ENCODE results near the gene PNO1.
A peak's percentile ranks its signal among the peaks of the same experiment; 100 is the strongest.
"Not testable (repeated sequence)": the region's sequence is repeated elsewhere in the genome, so short reads cannot be mapped to it uniquely, and the experiment has no call there.

The PNO1 gene

DNA sequence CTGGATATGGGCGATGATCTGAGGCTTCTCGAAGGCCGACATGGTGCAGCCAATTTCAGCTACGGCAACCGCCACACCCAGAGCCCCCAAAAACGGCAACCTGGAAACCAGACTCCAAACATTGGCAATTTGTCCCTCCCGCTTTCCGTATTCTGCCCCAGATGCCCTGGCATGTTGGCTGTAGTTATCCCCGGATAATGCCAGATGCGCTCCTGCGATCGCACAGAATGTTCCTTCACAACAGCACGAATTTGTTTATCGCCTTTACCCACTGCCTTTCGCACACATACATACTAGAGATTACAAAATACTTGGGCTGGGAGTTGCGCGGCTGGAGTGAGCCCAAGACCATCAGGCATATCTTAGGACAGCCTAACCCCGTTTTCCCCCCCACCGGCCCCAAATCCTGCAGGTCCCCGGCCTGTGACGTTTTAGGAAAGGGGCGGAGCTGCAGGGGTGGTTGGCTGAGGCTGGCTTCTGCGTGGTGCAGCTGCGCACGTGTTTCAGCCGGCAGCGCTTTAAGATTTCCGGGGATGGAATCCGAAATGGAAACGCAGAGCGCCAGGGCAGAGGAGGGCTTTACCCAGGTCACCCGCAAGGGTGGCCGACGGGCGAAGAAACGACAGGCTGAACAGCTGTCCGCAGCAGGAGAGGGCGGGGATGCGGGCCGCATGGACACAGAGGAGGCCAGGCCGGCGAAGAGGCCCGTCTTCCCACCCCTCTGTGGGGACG, at the start of gene PNO1:
Gene PNO1 (plus strand): TSS at position 487 of the 732 bp plus-strand sequence. CDS start 47 bp downstream, at position 534.
- peak; percentile 81 for FAIRE-seq

DNA sequence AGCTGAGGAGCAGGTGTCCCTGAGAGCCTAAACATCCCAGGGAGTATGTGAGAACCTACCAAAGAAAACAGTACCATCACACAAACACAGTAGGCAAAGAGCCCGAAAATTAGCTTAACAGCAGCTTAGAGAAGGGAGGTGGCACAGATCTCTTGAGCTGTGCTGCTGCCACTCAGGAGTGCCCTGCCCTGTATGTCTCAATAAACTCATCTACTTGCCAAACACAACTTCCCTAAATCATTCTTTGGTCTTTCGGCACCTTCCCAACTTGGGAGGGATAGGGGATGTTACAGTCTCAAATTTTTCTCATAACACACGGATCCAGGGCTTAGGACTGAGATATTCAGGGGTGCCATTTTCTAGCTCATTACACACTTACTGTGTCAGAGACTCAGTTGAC, 49.6 kb upstream of the PNO1 start:
- no peak for FAIRE-seq

DNA sequence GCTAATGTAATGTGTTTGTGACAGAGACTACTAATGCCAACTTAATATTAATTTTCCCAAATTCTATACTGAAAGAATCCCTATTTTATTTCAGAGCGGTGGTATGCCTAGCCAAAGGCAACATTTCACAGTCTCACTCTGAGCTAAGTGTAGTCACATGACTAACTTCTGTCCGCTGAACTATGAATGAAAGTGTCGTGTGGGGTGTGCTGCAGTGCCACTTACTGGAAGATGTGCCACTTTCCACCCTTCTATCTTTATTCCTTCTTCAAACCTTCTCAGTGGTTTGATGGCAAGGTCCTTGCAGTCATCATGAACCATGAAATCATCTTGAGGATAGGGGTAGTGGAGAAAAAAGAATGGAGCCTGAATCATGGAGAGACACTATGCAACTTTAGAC, 47.6 kb upstream of the PNO1 start:
- FAIRE-seq = no peak

DNA sequence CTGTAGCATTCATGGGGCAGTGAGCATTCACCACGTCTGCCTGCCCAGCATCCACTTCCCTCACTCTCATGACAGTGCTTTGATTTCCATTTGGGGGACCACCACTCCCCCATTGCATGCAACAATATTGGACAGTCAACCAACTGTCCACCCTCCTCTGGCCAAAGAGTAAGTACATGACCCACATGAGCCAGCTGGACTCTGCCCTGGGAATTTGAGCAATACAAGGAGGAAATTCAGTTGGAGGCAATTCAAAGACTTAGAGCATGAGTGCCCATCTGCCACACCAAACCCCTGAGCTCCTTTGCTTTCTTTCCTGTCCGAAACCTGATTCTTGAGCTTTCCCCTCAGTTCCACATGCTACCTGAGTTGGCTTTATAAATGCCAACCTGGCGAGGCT, 41.7 kb upstream of the PNO1 start:
- FAIRE-seq = no peak

DNA sequence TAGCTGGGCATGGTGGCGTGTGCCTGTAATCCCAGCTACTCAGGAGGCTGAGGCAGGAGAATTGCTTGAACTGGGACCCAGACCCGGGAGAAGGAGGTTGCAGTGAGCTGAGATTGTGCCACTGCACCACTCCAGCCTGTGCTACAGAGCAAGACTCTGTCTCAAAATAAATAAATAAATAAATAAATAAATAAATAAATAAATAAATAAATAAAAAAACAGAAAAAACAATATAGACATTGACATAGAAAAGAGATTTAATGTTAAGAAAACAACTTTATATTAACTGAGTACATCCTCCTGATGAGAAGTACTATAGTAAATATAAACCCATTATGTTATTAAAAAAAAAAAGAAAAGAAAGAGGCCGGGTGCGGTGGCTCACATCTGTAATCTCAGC, 39.8 kb upstream of the PNO1 start:
- not testable (repeated sequence) for FAIRE-seq

DNA sequence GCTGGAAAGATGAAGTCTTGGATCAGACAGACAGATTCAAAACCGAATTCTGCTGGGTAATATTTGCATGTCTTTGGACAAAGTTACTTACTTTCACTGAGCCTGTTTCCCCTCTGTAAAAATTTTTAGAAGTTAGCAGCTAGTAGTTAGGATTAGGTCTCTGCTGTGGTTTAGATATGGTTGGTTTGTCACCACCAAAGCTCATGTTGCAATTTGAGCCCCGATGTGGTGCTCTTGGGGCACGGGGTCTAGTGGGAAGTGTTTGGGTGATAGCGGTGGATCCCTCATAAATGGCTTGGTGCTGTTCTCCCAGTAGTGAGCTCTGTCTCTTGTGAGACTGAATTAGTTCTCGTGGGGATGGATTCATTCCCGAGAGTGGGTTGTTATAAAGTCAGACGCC, 38.9 kb upstream of the PNO1 start:
- no peak for FAIRE-seq

DNA sequence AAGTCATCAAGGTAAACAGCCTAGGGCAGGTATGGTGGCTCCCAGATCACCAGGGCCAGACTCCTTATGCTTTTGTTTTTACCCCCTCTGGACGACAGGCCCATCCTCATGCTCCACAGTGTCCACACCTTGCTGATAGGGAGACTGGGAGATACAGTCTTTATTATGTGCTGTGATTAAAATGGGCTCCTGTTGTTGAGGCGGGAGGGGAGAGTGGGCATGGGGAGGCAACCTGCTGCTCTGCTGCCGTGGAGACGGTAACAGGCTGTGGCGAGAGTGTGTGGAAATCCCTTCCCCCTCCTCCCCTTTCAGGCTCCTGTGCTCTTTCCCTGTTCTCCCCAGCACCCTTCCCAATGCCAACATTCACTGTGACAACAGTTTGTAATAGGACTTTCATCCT, 38.2 kb upstream of the PNO1 start:
- no peak for FAIRE-seq

DNA sequence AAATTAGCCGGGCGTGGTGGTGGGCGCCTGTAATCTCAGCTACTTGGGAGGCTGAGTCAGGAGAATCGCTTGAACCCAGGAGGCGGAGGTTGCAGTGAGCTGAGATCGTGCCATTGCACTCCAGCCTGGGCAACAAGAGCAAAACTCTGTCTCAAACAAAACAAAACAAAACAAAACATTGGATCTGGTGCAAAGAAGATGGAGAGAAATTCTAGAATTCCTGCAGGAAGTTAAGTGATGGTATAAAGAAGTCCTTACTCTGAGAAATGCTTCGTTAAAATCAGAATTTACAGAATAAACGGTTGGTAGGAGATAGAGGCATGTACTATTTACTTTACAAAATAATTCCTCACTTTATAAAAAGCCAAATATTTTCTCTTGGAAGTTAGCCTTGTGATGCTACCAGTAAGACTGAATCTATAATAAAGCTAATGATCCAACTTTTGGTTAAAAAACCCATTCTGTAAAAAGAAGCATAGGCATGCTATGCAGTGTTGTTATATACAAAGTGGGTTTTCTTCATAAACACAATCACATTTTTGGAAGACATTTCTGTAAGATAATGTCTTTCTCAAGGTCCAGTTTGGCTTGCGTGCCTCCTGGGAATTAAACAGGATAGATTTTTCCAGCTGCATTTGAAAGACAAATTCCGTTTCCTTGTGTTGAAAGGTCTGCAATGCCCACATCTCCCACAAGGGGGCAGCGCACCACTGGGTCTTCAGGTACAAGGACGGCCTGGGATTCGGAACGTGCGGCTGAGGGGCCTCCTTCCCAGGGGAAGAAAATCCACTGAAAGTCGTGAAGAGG, 35.6 kb upstream of the PNO1 start:
- FAIRE-seq = no peak

DNA sequence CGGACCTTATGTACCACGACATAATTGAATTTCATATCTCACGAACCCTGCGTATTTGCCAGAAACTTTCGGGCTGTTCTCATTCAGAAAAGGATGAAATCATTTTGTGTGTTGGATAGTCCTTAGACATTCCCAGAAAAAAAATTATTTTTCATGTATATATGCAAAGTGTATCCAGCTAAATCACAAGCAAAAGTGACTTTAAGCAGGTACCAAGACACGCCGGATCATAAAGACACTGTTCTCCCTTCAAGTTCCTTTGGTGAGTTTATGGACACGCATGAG, 35.1 kb upstream of the PNO1 start:
- no peak for FAIRE-seq

DNA sequence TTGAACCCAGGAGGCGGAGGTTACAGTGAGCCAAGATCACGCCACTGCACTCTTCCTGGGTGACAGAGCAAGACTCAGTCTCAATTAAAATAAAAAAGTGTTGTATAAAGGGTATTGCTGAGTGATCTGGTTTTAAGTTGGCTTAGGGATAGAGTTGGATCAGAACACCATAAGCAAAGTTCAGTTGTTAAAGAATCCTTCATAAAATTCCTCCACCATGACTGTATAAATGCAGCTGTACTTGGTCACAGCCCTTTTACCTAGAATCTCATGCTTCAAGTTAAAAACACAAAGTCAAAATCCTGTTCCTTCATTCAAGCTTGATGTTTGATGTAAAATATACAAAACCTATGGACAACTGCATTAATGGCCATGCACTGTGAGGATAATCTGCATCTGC, 33.4 kb upstream of the PNO1 start:
- no peak for FAIRE-seq

DNA sequence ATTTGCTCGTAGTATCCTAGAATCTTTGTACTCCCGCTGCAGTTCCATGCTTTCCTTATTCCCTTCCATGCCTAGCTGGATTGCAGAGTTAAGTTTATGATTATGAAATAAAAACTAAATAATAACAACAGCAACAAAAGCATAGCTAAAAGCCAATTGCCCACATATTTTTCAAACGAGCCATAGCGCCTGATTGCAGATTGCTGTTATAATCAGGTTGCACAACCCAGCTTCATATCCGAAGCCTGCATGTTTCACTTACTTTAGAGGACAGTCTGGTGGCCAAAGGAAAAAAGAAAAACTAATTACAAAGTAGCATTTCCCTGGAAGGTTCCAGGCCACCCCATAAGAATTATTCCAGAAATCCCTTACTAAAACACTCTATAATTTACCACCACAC, 31.9 kb upstream of the PNO1 start:
- FAIRE-seq = no peak

DNA sequence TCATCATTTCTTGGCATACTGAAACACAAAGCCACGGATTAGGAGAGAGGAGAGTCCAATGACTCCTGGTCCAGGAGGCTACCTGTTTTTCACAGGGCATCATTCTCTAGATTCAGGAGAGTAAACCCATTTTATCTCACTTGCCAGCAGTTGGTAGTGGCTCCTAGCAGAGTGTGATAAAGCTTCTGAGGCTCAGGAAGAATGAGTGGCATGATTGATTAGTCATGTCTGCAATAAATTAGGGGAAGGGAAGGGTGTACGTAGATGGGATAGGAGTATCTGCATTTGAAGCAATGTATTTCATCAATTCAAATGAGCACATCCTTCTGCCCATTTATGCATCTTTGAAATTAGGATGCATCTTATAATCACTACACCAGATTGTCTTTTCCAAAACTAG, 31.1 kb upstream of the PNO1 start:
- FAIRE-seq = no peak

DNA sequence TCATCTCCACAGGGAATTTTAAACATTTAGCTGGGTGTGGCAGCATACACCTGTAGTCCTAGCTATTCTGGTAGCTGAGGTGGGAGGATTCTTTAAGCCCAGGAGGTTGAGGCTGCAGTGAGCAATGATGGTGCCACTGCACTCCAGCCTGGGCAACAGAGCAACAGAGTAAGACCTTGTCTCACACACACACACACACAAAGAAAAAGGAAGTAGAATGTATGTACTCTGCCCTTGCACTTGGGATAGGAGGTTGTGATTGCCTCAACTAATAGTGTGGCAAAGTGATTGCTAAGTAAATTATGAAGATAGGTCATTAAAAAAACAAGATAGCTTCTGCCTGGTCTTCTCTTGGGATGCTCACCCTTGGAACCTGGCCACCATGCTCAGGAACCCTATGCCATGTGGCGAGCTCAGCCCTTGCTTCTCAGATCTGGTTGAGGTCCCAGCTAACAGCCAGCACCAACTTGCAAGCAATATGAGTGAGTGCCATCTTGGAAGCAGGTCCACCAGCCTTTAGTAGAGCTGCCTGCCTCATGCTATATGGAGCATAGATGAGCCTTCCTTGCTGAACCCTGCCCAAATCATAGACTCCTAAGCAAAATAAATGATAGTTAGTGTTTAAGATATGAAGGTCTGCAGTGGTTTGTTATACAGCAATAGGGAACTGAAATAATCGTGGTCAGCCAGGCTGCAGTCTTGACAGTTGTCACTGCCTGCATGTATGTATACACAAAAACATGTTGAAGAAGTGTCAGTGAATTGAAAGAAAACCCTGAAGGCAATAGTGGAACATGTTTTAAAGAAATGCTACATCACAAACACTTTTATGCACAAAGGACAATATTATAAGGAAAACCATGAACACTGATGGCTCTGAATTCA, 30.1 kb upstream of the PNO1 start:
- FAIRE-seq = no peak

DNA sequence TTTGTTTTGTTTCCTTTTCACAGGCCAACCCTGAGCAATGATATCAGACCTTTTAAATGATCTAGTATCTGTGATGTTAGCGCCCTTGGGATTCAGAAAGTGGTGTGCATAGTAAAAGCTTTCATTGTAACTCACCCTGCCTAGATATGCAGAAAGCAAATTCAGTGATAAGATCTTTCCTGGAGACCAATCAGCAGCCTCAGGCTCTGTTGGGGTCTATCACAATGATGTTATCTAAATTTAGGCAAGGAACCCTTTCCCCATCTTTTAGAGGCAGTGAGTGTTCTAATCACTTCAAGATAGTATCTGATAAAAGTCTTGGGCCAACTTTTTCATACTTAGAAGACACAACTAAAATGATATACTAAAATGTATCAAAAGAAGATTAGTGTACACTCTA, 23.6 kb upstream of the PNO1 start:
- FAIRE-seq = no peak

DNA sequence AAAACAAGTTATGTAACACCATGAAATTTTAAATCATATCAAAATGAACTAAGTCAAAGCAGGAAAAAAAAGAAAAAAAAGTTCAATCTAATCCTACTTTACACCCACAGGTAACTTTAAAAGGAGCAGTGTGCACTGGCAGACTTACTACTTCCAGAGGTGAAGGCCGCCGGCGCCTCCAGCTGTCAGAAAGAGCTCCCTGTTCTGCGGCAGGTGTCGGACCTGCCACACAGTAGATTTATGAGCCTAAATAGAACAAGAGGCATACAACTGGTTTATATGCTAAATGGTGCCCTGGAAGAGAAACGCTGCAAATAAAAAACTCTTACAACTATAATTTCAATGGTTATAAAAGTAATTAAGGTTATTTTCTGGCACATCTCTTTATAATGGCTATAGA, 23.1 kb upstream of the PNO1 start:
- no peak for FAIRE-seq

DNA sequence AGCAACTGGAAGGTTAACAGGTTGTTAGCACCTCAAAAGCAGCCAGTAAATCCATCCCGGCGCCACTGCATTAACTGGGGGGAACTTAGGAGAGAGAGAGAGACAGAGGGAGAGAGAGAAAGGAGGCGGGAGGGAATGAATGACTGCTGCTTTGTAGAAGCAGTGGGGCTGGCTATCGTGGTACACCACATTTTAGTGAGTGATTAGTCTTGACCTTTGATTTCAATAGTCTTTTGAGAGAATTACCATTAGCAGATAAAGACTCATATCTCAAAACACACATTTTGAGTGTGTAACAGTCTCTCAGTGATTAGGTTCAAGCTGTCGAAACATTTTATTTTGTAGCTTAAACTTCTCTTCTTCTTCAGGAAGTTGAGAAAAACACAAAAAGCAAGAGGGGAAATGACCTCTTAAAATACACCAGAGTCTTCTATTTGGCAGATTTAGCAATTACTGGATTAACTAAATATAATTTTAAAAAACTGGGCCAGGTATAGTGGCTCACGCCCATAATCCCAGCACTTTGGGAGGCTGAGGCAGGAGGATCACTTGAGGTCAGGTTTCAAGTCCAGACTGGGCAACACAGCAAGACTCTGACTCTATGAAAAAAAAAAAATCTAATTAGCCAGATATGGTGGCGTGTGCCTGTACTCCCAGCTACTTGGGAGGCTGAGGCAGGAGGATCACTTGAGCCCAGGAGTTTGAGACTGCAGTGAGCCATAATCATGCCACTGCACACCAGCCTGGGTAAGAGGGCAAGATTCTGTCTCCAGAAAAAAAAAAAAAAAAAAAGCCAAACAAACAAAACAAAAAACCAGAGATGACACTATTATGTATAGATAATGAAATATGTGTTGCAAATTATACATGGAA, 22.0 kb upstream of the PNO1 start:
- FAIRE-seq = no peak

DNA sequence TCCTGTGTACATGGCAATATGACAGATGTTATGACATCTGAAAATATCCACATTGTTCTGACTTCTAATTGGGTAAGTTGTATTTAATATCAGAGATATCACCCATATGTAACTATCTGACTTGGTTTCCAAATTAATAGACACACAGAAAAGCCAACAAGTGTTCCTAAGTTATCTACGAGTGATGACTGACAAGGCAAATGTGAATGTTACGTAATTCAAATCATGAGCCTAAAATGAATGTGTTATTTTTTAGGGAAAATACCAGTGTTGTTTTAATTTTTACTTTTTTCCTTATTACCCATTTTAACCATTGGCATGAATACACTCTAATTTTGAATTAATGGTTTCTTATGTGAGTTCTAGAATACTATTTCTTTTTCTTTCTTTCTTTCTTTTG, 15.8 kb upstream of the PNO1 start:
- no peak for FAIRE-seq

DNA sequence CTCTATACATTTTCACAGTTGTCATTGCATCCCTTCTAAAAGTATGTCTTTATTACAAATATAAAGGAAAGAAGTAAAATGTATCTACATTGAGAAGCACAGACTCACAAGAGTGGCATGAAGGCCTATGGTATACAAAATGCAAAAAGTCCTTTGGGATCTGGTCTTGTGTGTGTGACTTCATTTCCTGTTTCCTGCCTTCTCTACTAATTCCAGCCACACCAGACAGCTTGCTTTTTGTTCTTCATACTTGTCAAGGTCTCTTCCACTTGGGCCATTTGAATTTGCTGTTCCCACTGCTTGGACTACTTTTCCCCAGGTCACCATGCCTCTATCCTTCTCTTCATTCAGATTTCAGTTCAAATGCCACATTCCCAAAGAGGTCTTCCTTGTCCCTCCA, 6.7 kb upstream of the PNO1 start:
- FAIRE-seq = no peak

DNA sequence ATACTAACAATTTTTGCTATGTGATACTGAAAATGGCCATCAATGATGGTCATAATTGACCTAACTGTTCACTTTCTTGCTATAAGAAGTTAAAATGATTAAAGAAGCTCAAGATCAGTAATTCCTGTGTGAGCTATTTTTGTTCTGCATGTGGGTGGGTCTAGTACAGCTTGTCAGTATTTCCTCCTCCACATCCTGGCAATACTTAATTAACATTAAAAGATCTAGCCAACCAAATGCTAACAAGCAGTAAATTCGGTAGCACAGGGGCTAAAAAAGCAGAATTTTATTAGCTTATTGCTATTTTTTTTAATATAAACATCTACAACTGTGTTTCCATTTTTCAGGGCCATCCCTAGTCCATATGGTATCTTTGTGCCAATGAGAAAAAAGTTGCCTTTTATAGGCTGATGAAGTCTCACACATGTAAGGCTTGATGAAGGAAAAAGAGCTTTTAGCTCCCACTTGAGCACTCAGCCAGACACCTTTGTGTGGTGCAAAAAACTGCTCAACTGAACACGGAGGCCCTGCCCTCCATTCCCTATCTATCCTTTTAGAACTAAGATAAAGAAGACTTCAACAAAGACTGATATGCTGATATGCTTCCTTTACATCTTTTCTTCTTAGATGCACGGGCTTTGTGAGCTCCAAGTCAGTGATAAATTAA, 4.9 kb upstream of the PNO1 start:
- no peak for FAIRE-seq

DNA sequence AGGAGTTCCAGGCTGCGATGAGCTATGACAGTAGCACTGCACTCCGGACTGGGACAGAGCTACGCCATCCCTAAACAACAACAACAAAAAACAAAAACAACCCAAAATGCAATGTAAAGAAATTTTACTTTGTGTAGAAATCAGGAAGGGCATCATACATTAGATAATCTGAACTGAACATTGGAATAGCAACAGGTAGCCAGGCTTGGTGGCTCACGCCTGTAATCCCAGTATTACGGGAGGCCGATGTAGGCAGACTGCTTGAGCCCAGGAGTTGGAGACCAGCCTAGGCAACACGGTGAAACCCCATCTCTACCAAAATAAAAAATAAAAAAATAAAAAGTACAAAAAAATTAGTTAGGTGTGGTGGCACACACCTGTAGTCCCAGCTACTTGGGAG, 2.1 kb upstream of the PNO1 start:
- no peak for FAIRE-seq

DNA sequence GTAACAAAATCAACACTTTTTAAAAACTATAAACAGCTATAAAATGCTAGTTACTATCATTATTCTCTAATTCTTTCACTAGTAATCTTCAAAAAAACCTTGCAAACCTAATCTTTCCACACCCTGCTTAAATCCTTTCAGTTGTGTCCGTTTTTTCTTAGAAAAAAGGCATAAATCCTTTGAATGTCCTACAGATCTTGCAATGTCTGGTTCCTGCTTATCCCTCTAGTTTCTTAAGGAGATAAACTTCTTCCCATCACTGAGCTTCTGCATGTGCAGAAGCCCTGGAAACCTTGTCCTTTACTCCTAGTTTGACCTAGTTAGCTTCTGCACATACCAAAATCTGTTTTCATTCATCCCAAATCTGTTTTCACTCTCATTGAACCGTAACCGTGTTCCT, 1.3 kb upstream of the PNO1 start:
- no peak for FAIRE-seq

DNA sequence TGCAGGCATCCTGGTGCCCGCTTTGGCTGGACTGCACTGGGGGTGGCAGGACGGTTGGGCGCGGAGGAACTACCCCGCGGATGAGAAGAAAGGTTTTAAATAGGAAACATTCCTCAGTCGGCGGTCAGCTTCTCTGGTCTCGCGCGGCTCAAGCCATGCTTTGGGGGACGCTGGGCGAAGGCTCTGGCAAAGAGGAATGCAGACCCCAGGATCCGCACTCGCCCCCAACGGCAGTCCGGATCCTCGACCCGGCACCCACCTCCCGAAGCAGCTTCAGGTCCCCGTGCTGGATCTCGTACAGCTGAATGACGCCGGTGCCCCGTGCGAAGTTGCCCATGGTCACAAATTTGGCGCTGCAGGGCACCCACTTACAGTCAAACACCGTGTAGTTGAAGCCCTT, 686 bp upstream of the PNO1 start:
- FAIRE-seq = no peak
